ENCODE results near the gene SPATA7. TPM values are rescaled to one million over a fixed set of nuclear protein-coding genes. Genes with fewer than 3 reads are reported as not detected.

SPATA7 gene
- total and polyA plus RNA-seq, 8 donors: 0.58 to 30.3 (median 20.3) TPM

- Histone ChIP-seq H3K4me1 (no peaks in the 10 kb centered on the region), H3K27ac (no peak overlapping the region), H3K36me3 (peaks cover 24 to 82% (median 75%) of the 10 kb centered on the region in 4 donors), H3K9me3 (no peaks in the 10 kb centered on the region), H3K27me3 (no peaks in the 10 kb centered on the region), H3K4me3 (no peak overlapping the region)
- TF ChIP-seq POLR2A (IDR thresholded peaks at IDR 0.05) (no peak), EP300 (IDR thresholded peaks at IDR 0.05) (no peak), POLR2AphosphoS5 (IDR thresholded peaks at IDR 0.05) (no peak), CTCF (IDR thresholded peaks at IDR 0.05) (no peak)
- 83 to 96% (median 94%) methylated on average over 3 of the region's 3 CpGs for WGBS, 5 donors
- DNase-seq: no peak
- intact Hi-C loops (cut with DNase I; ENCODE audit: low total_unique reads): no loop called here
Measured at GRCh38 chr14:88482524-88482923, 97.1 kb downstream of the SPATA7 start.

Other genes starting within 250 kb of the SPATA7 start
- 1 to 10 TPM in 4 of 5 donors, not detected in 1; 1.0 to 8.7 (median 1.8) TPM for gene KCNK10, start 62.4 kb upstream of the SPATA7 start, total RNA-seq
- gene KCNK10, start 62.4 kb upstream of the SPATA7 start, polyA plus RNA-seq: under 1 TPM; 0.06 to 0.61 (median 0.35) TPM
- gene PTPN21, start 169.3 kb downstream of the SPATA7 start, total RNA-seq: 10 to 100 TPM; 18.3 to 63.0 (median 20.0) TPM
- 10 to 100 TPM in 1 of 3 donors, 1 to 10 TPM in 2; 3.5 to 11.3 (median 9.3) TPM for gene PTPN21, start 169.3 kb downstream of the SPATA7 start, polyA plus RNA-seq
- gene ZC3H14, start 177.4 kb downstream of the SPATA7 start, total RNA-seq: 10 to 100 TPM; 61.3 to 83.9 (median 67.8) TPM
- 10 to 100 TPM; 18.0 to 24.4 (median 18.7) TPM for gene ZC3H14, start 177.4 kb downstream of the SPATA7 start, polyA plus RNA-seq

Measured in stomach (tissue), 9 donors.